GM10266 (cell line): ENCODE data around the gene RPS23.

Source experiments
- DNase-seq: peaks from one replicate; pipeline ENCODE4 v3.0.0; 2012; ENCODE audit errors: extremely low spot score
- TF ChIP-seq, protein P1 (sequence below): IDR thresholded peaks from 2 replicates; pipeline ENCODE4 v1.5.1; 2012; ENCODE audit warnings: mild to moderate bottlenecking, low read depth; ENCODE audit not compliant: control insufficient read depth, insufficient read depth; ENCODE audit errors: missing control alignments

Gene RPS23

DNA sequence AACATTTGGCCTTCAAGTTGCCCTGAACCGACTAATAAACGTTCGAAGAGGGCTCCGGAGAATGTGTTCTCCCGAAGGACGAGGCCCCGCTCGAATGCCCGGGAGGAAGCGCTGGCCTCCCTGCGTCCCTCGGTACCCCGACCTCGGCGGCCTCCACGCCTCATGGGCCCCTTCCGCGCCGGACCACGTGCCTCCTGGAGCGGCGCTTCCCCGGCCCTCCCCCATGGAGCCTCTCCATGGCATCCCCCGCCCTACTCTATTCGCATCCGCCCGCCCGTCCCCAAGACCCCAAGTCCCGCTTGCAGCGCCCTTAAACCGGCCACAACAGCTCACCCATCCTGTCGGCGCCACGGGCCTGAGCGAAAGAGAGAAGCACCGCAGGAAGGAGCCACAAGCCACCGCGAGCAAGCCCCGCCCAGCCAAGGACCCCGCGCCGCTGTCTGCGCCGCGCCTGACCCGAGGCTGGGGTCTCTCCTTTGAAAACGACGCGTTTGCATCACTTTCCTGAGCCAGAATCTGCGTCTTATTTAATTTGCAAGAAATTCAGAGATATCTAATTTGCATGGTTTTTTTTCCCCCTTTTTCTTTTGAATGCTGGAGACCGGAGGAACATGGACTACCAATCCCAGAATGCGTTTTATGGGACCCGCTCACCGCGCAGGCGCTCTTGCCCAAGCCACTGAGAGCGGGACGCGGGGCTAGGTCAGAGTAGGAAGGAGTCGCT is at the start of gene RPS23:
Gene RPS23, minus strand, starts transcription at position 368 of the 724 bp plus-strand sequence. Its CDS starts 31 bp downstream, at position 337.
- TF ChIP-seq, protein P1, sequence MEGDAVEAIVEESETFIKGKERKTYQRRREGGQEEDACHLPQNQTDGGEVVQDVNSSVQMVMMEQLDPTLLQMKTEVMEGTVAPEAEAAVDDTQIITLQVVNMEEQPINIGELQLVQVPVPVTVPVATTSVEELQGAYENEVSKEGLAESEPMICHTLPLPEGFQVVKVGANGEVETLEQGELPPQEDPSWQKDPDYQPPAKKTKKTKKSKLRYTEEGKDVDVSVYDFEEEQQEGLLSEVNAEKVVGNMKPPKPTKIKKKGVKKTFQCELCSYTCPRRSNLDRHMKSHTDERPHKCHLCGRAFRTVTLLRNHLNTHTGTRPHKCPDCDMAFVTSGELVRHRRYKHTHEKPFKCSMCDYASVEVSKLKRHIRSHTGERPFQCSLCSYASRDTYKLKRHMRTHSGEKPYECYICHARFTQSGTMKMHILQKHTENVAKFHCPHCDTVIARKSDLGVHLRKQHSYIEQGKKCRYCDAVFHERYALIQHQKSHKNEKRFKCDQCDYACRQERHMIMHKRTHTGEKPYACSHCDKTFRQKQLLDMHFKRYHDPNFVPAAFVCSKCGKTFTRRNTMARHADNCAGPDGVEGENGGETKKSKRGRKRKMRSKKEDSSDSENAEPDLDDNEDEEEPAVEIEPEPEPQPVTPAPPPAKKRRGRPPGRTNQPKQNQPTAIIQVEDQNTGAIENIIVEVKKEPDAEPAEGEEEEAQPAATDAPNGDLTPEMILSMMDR, result no peak
- peak; percentile 87 for DNase-seq

DNA sequence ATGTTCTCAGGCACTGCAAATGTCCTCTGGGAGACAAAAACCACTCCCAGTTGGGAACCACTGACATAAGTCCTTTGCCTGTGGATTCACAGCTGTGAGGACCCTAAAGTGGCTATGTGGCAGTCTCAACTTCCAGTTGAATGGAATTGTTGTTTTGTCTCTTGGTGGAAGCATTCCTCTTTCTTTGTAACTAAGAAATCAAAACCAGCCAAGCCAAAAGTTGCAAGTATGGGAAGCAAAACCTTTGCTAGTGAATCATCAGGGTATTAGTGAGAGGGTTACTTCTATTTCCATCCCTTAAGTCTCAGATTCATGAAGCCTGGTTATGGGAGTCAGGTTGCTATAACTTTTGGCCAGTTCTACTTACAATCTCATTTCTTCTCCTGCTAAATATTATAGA is 49.8 kb upstream of the RPS23 start:
- DNase-seq, result no peak
- TF ChIP-seq, protein P1, result no peak

DNA sequence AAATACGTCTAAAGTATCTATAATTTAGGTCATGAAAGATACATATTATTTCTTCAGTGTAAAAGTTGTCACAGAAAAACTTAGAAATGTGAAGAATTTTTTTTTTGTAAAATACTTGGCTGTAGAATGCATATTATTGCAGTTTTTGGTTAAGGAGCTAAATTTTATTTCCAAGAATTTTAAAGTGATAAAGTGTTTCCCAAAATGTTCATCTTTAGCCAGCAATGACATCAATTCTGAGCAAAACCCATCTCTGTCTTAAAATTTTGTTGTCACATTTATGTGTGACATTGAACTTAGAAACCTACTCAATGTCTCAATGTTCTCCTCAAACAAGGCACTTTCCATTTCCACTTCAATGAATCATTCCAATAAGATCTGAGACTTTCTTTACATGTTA is 47.8 kb upstream of the RPS23 start:
- TF ChIP-seq, protein P1, result no peak

DNA sequence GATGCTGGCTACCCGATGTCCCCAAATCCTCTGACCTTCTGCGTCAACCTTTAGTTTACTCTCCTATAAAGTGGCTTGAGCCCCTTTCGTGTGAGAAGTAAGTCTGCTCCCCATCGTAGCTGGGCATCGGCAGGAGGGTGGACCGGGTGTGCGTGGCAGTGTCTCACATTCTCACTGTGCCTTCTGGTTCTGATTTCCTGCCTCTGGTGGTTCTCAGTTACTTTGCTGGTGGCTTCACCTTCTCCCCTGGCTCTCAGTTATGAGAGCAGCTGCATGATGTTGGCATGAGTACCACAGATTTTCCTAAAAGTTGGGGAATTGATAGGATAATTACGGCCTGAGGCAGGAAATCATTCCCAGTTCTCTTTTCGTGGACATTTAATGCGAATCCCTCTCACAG is 47.0 kb upstream of the RPS23 start:
- DNase-seq, result no peak
- TF ChIP-seq, protein P1, result no peak

More for the DNA sequence above, 47.8 kb upstream of the RPS23 start:
- DNase-seq, result no peak

DNA sequence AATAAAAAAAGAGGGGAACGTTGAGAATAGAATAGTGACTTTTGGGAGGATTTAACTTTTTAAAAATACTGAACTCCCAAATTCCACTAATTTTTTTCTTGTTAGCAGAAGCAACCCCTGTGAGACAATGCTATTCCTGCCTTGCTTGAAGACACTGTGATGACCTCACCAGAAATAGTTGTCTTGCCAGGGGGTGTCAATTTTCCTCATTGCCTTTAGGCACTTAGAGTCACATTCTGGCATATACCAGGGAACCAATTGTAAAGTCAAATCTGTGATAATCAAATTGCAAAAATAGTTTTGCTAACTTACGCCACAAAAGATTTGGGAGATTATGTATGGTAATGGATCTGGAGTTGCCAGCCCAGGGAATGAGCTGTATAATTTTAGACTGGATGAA is 42.8 kb upstream of the RPS23 start:
- no peak for DNase-seq
- TF ChIP-seq, protein P1, result no peak

DNA sequence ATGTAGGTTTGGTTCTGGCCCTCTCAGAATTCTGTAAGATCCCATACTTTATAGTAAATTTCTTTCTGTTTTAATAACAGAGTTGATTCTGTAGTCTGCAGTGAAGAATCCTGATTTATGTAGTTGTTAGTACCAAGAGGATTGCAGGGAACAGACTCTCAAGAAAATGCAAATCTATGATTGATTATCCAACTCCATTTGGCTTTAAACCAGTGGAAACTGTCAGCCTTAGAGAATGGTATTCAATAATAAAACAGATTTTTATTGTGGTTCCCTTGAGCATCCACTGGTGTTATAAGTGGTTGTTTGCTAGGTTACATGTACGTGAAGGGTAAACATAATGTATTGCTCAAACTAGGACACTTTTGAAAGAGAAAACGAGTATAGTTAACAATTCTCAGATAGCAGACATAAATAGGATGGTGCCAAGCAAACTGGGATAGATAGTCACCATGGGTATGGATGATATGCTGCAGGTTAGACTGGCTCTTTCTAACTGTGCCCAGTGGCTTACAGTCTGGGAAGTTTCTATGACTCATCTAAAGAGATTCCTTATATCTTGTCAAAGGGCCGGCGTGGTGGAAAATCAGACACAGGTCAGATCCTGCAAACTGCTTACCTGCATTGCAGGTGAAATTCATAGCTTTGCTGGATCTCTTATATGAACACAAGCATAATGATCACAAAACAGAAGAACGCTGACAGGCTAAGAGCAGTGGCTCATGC is 41.7 kb upstream of the RPS23 start:
- TF ChIP-seq, protein P1, result no peak
- DNase-seq, result no peak

DNA sequence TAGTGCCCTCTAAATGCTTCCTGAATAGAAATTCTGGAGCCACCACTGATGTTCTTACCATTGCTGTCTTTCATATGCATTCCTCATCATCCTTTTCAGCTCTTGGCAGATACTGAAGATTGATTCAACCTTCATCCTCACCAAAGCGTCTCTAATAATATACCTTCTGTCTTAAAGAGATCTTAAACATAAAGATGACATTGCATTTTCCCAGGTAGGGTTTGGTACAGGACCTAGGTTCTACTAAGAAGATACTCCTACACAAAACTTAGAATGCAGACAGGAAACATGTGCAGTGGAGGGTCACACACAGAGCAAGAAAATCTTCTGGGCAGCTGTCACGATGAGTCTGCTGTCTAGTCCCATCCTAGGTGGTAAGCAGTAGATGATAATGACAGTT is 41.0 kb upstream of the RPS23 start:
- TF ChIP-seq, protein P1, result no peak
- DNase-seq, result no peak
